OCI-LY7 (cell line): Measurements from ENCODE around the gene EYA2. TPM values are rescaled to one million over a fixed set of nuclear protein-coding genes. Genes with fewer than 3 reads are reported as not detected.
A peak's percentile ranks its signal among the peaks of the same experiment; 100 is the strongest.

ENCODE experiments used
- BruUV-seq: library from RNA; stranded (reverse); fragments of 400-500 nt; replicated peaks from 2 replicates; lab custom pipeline; 2021; lab: Mats Ljungman, UMichigan
- CTCF ChIA-PET: fragments of 300-600 bp; sonication (Branson Sonifier 250); formaldehyde crosslinking; loops from one replicate; lab custom pipeline; 2022; ENCODE audit warnings: antibody characterized with exemption; ENCODE audit not compliant: unreplicated experiment; lab: Charles Lee
- POLR2A ChIA-PET: fragments of 300-600 bp; sonication (Branson Sonifier 250); formaldehyde crosslinking; loops from one replicate; lab custom pipeline; 2022; ENCODE audit warnings: antibody characterized with exemption; lab: Charles Lee
- DNase-seq: peaks from one replicate; pipeline ENCODE4 v3.0.0-alpha.2; 2015; ENCODE audit warnings: low spot score
- H2AFZ ChIP-seq: fragments of 200-600 bp; sonication (generic), shearing (Covaris generic); 2 replicates; pipeline ENCODE4 v1.6.1; 2014; ENCODE audit warnings: mild to moderate bottlenecking, antibody characterized with exemption, low read length, moderate library complexity
- H3K27ac ChIP-seq: fragments of 200-600 bp; sonication (generic); 2 replicates; pipeline ENCODE4 v1.5.1; 2014; ENCODE audit warnings: mixed run types, low read depth, mild to moderate bottlenecking, moderate library complexity, low read length, inconsistent platforms; ENCODE audit not compliant: poor library complexity, severe bottlenecking
- H3K36me3 ChIP-seq: fragments of 200-600 bp; sonication (generic); 2 replicates; pipeline ENCODE4 v1.6.1; 2014; ENCODE audit warnings: mild to moderate bottlenecking, antibody characterized with exemption, low read length, moderate library complexity, mixed read lengths; ENCODE audit not compliant: insufficient read depth
- H3K4me1 ChIP-seq: fragments of 200-600 bp; sonication (generic); 2 replicates; pipeline ENCODE4 v1.5.1; 2014; ENCODE audit warnings: mild to moderate bottlenecking, low read length; ENCODE audit not compliant: insufficient read depth, poor library complexity, severe bottlenecking
- H3K4me2 ChIP-seq: fragments of 200-600 bp; sonication (generic); 2 replicates; pipeline ENCODE4 v1.6.1; 2014; ENCODE audit warnings: mild to moderate bottlenecking, low read length
- H3K4me3 ChIP-seq: fragments of 200-600 bp; sonication (generic); 2 replicates; pipeline ENCODE4 v1.5.1; 2014; ENCODE audit warnings: mild to moderate bottlenecking, low read depth, low read length; ENCODE audit not compliant: poor library complexity, severe bottlenecking
- H3K79me2 ChIP-seq: fragments of 200-600 bp; sonication (generic); 2 replicates; pipeline ENCODE4 v1.6.1; 2016; ENCODE audit warnings: low read depth, mild to moderate bottlenecking, low read length, moderate library complexity, mixed read lengths; ENCODE audit not compliant: insufficient read depth
- H3K9me2 ChIP-seq: fragments of 200-600 bp; sonication (generic); 2 replicates; pipeline ENCODE4 v1.6.1; 2016; ENCODE audit warnings: mild to moderate bottlenecking, low read length, mixed read lengths; ENCODE audit not compliant: insufficient read depth
- H3K9me3 ChIP-seq: fragments of 200-600 bp; sonication (generic); 2 replicates; pipeline ENCODE4 v1.6.1; 2014; ENCODE audit warnings: mild to moderate bottlenecking, mixed run types, low read length, mixed read lengths
- H4K20me1 ChIP-seq: fragments of 200-600 bp; sonication (generic); 2 replicates; pipeline ENCODE4 v1.6.1; 2014; ENCODE audit warnings: mild to moderate bottlenecking, antibody characterized with exemption, low read length, moderate library complexity, mixed read lengths; ENCODE audit not compliant: insufficient read depth
- EZH2phosphoT487 ChIP-seq: fragments of 200-600 bp; sonication (generic); IDR thresholded peaks from 2 replicates; pipeline ENCODE4 v1.6.1; 2018; ENCODE audit warnings: low read depth, borderline replicate concordance, mild to moderate bottlenecking, mixed run types, antibody characterized with exemption, low read length, moderate library complexity, mixed read lengths
- intact Hi-C: fragments of 100-400 bp; cut with micrococcal nuclease; formaldehyde crosslinking; loops from one replicate; pipeline ENCODE4 v1.10.0; 2022; ENCODE audit not compliant: unreplicated experiment
- total RNA-seq, 2 experiments: library from RNA; depleted of rRNA in 1 of 2; stranded (reverse); fragments of >200 nt in 1 of 2; shearing (Covaris generic) in 1 of 2; gene quantifications; 2 replicates each; pipeline ENCODE4 v1.2.3, GENCODE V29; 2014 to 2022
- TF ChIP-seq, protein P1 (sequence below): fragments of 200-600 bp; sonication (generic); conservative IDR thresholded peaks from 2 replicates; pipeline ENCODE4 v1.5.1; 2014; ENCODE audit warnings: mild to moderate bottlenecking, antibody characterized with exemption, low read length, moderate library complexity, mixed read lengths

Gene EYA2
- total RNA-seq, 2 experiments from 2014 or later = not detected

DNA sequence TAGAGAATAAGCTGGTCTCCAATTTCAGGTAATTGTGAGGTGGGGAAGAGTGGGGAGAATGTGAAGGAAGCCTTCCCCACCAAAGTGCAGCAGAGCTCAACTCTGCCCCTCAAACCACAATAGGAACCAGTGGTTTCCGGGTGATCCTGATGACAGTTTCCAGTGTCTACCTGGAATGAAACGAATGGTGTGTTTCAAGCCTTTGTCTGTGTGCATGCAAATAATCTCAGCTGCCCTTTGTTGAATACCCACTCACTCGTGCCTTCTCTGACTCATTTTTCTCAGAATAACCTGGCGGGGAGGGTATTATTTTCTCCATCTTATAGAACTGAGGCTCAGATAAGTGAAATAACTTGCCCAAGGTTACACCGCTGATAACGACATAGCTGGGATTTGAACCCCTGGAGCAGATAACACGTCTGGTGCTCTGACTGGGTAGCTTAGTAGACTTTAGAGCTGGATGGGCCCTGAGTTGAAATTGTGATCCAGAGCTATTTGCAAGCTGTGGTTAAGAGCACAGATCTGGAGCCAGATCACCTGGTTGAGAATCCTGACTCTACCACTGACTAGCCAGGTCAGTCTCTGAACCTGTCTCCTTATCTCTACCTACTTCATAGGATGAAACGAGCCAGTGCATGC, 85.1 kb downstream of the EYA2 start:
- BruUV-seq = no TSS peak
- no peaks in the 10 kb centered on the region for H4K20me1 ChIP-seq
- no peaks in the 10 kb centered on the region for H3K79me2 ChIP-seq
- H3K4me3 ChIP-seq = peak overlapping the region; percentile 11
- ChIA-PET POLR2A (interaction anchor here (0.7 kb wide), 1 partner anchor 9 kb away, joined by 3 read pairs; no protein-coding TSS in a partner anchor), CTCF (no interaction called here)
- intact Hi-C loops = no loop called here
- peak overlapping the region; percentile 29 for H3K27ac ChIP-seq
- H3K36me3 ChIP-seq = no peaks in the 10 kb centered on the region
- peak; percentile 70 for DNase-seq
- peaks cover 21% of the 10 kb centered on the region for H3K4me1 ChIP-seq
- H3K4me2 ChIP-seq = peak overlapping the region; percentile 60
- peaks cover 20% of the 10 kb centered on the region; the same call in 1 of the 2 replicates for H3K9me3 ChIP-seq
- no peaks in the 10 kb centered on the region for H3K9me2 ChIP-seq
- TF ChIP-seq, protein P1, sequence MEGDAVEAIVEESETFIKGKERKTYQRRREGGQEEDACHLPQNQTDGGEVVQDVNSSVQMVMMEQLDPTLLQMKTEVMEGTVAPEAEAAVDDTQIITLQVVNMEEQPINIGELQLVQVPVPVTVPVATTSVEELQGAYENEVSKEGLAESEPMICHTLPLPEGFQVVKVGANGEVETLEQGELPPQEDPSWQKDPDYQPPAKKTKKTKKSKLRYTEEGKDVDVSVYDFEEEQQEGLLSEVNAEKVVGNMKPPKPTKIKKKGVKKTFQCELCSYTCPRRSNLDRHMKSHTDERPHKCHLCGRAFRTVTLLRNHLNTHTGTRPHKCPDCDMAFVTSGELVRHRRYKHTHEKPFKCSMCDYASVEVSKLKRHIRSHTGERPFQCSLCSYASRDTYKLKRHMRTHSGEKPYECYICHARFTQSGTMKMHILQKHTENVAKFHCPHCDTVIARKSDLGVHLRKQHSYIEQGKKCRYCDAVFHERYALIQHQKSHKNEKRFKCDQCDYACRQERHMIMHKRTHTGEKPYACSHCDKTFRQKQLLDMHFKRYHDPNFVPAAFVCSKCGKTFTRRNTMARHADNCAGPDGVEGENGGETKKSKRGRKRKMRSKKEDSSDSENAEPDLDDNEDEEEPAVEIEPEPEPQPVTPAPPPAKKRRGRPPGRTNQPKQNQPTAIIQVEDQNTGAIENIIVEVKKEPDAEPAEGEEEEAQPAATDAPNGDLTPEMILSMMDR = no peak
- no peak for TF ChIP-seq EZH2phosphoT487
- H2AFZ ChIP-seq = peak overlapping the region; percentile 72; the same call in 1 of the 2 replicates

DNA sequence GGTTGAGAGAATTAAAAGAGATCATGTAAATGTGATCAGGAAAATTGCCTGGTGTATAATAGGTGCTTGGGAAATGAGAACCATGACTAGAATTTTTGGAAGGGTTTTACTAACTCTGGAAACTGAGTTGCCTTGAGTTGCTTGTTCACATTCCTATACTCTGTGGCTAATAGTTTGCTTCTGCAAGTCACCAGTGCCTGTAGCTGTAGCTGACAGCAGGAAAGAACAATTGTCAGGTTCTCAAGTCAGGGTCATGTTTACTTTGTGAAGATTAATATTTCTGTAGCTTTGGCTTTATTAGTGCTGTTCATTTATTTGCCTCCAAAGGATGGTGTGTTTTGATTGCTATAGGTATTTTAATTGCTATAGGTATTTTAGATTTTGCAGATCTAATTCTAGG, 86.5 kb downstream of the EYA2 start:
- Histone ChIP-seq H3K4me2 (no peak overlapping the region), H2AFZ (no peak overlapping the region), H3K36me3 (no peaks in the 10 kb centered on the region), H4K20me1 (no peaks in the 10 kb centered on the region), H3K9me2 (no peaks in the 10 kb centered on the region), H3K4me1 (peaks cover 21% of the 10 kb centered on the region), H3K79me2 (no peaks in the 10 kb centered on the region), H3K27ac (no peak overlapping the region), H3K4me3 (no peak overlapping the region), H3K9me3 (peaks cover 20% of the 10 kb centered on the region; the same call in 1 of the 2 replicates)
- intact Hi-C loops = no loop called here
- POLR2A ChIA-PET = no interaction called here
- TF ChIP-seq EZH2phosphoT487 = no peak
- TF ChIP-seq, protein P1 = no peak
- DNase-seq = no peak
- BruUV-seq = no TSS peak
- CTCF ChIA-PET = no interaction called here

DNA sequence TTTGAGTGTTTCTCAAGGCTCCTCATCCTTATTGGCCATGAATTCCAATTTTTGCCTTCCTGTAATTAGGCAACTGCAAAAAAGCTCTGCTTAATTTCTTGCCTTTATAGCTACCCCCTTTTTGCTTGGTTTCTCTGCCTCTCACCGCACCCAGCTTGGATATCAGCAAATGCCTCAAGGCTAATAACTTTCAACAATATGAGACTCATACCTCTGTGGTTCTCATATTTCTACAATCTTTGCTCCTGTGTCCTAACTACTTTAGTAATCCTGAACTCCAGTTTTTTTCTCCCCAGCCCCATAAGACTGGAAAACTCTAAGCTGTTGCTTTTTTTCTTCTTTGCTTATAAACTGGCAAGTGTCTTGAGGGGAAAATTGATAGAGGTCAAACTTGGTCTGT, 88.8 kb downstream of the EYA2 start:
- Histone ChIP-seq H3K36me3 (no peaks in the 10 kb centered on the region), H4K20me1 (no peaks in the 10 kb centered on the region), H3K27ac (no peak overlapping the region), H3K79me2 (no peaks in the 10 kb centered on the region), H3K4me2 (no peak overlapping the region), H2AFZ (no peak overlapping the region), H3K9me2 (no peaks in the 10 kb centered on the region), H3K4me3 (no peak overlapping the region), H3K4me1 (peaks cover 21% of the 10 kb centered on the region), H3K9me3 (peaks cover 20% of the 10 kb centered on the region; the same call in 1 of the 2 replicates)
- ChIA-PET POLR2A (no interaction called here), CTCF (interaction anchor here (1.4 kb wide), 1 partner anchor 13 kb away, joined by 4 read pairs; no protein-coding TSS in a partner anchor)
- DNase-seq = no peak
- TF ChIP-seq EZH2phosphoT487 = no peak
- TF ChIP-seq, protein P1 = no peak
- no TSS peak for BruUV-seq
- intact Hi-C loops = no loop called here
